Bronchial epithelial cell (primary cell): ENCODE results near the gene KCNH4. TPM values are rescaled to one million over a fixed set of nuclear protein-coding genes. Genes with fewer than 3 reads are reported as not detected.
"Not testable (repeated sequence)": the region's sequence is repeated elsewhere in the genome, so short reads cannot be mapped to it uniquely, and the experiment has no call there.

Experiments used
- DNase-seq: peaks from one replicate; pipeline ENCODE4 v3.0.0-alpha.2; 2010; ENCODE audit warnings: low read depth
- FAIRE-seq: peaks from 2 replicates; lab custom pipeline; 2011; peaks lifted over from hg19 to GRCh38; lab: Jason Lieb, UNC
- H3K27me3 ChIP-seq: 2 replicates; pipeline ENCODE4 v1.5.1; 2011; ENCODE audit warnings: low read length; ENCODE audit not compliant: control insufficient read depth, insufficient read depth
- H3K36me3 ChIP-seq: 2 replicates; pipeline ENCODE4 v1.5.1; 2011; ENCODE audit warnings: low read length; ENCODE audit not compliant: control insufficient read depth, insufficient read depth
- H3K4me3 ChIP-seq: 2 replicates; pipeline ENCODE4 v1.5.1; 2011; ENCODE audit warnings: mild to moderate bottlenecking, low read depth, low read length, control low read depth
- total RNA-seq: library from RNA; depleted of rRNA; stranded (reverse); fragments of >200 nt; gene quantifications from 2 replicates; pipeline ENCODE4 v1.2.1, GENCODE V29; 2014
- TF ChIP-seq, protein P1 (sequence below): IDR thresholded peaks from 2 replicates; pipeline ENCODE4 v1.5.1; 2011; ENCODE audit warnings: mild to moderate bottlenecking, moderate library complexity, low read length, control low read depth, inconsistent platforms; ENCODE audit not compliant: insufficient read depth, severe bottlenecking

The KCNH4 gene
- total RNA-seq, 1 donor from 2014 or later: not detected

DNA sequence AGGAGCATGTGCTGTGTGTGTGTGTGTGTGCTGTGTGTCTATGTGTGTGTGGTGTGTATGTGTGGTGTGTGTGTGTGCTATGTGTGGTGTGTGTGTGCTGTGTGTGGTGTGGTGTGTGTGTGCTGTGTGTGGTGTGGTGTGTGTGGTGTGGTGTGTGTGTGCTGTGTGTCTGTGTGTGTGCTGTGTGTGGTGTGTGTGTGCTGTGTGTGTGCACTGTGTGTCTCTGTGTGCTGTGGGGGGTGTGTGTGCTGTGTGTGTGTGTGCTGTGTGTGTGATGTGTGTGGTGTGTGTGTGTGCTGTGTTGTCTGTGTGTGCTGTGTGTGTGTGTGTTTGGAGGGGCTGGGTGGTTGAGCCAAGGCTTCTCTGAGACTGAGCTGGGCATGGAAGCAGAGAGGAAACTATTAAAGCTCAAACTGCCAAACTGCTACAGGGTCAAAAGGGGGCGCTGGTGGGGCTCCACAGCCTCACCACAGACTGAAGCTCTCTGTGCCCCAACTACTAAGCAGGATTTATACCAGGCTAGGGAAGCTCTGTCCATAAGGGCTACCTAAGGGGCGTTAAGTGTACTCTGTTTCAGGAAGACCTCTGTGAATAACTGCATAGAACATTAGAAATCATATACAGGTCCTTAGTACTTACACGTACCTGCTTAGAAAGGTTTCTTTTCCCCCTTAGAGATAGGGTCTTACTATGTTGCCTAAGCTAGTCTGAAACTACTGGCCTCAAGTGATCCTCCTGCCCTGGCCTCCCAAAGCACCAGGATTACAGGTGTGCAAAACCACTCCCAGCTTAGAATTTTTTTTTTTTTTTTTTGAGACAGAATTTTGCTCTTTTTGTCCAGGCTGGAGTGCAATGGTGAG lies 41.2 kb upstream of the KCNH4 start:
- H3K36me3 ChIP-seq: peaks cover 6% of the 10 kb centered on the region
- no peaks in the 10 kb centered on the region for H3K27me3 ChIP-seq
- TF ChIP-seq, protein P1, sequence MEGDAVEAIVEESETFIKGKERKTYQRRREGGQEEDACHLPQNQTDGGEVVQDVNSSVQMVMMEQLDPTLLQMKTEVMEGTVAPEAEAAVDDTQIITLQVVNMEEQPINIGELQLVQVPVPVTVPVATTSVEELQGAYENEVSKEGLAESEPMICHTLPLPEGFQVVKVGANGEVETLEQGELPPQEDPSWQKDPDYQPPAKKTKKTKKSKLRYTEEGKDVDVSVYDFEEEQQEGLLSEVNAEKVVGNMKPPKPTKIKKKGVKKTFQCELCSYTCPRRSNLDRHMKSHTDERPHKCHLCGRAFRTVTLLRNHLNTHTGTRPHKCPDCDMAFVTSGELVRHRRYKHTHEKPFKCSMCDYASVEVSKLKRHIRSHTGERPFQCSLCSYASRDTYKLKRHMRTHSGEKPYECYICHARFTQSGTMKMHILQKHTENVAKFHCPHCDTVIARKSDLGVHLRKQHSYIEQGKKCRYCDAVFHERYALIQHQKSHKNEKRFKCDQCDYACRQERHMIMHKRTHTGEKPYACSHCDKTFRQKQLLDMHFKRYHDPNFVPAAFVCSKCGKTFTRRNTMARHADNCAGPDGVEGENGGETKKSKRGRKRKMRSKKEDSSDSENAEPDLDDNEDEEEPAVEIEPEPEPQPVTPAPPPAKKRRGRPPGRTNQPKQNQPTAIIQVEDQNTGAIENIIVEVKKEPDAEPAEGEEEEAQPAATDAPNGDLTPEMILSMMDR: peak; percentile 72
- peak; percentile 70 for FAIRE-seq
- H3K4me3 ChIP-seq: no peak overlapping the region
- peak; percentile 30 for DNase-seq

DNA sequence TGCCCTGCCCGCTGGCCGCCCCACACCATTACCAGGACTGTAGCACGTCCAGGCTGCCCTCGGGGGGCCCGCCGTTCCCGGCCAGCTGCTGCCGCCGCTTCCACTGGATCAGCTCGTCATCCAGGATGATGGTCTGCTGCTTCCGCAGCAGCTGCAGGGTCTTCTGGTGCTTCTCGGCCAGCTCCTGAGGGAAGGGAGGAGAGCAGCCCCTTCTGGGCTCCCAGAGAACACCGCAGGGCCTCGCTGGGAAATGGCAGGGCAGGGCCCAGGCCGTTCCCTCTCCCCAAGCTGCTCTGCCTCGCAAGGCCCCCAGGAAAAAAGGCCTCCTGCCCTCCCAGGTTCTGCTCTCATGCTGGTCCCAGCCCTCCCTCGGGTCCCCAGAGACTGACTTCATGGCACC lies 38.3 kb upstream of the KCNH4 start:
- not testable (repeated sequence) for H3K27me3 ChIP-seq, H3K36me3 ChIP-seq, DNase-seq, FAIRE-seq, H3K4me3 ChIP-seq

DNA sequence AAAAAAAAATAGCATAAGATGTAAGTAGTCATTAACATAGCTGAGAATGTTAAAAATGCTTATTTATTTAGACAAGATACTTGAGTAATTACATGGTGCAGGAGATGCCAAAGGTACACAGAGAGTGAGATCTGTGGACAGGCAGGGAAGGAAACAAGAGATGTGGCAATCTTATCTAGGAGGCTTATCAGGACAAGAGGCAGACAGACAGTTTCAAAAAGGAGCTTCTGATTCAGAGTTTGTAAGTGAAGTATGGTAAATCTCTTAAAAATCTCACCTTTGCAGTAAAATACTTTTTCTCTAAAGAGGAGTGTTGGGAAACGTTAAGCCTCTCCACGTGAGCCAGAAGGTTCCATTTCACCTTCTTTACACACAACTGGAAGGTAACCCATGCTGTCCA lies 33.2 kb upstream of the KCNH4 start:
- H3K36me3 ChIP-seq: peaks cover 12% of the 10 kb centered on the region
- no peaks in the 10 kb centered on the region for H3K27me3 ChIP-seq
- DNase-seq: no peak
- TF ChIP-seq, protein P1: no peak
- no peak overlapping the region for H3K4me3 ChIP-seq
- FAIRE-seq: no peak

GRCh38 chr17:42212382-42212781 lies 31.4 kb upstream of the KCNH4 start:
- FAIRE-seq (no peak), DNase-seq (no peak)
- TF ChIP-seq, protein P1: no peak
- Histone ChIP-seq H3K27me3 (no peaks in the 10 kb centered on the region), H3K36me3 (peaks cover 9% of the 10 kb centered on the region), H3K4me3 (no peak overlapping the region)

- FAIRE-seq: peak; percentile 80
- not testable (repeated sequence) for H3K4me3 ChIP-seq, H3K36me3 ChIP-seq, DNase-seq, H3K27me3 ChIP-seq
These were observed 31.0 kb upstream of the KCNH4 start for GRCh38 chr17:42211921-42212341.

DNA sequence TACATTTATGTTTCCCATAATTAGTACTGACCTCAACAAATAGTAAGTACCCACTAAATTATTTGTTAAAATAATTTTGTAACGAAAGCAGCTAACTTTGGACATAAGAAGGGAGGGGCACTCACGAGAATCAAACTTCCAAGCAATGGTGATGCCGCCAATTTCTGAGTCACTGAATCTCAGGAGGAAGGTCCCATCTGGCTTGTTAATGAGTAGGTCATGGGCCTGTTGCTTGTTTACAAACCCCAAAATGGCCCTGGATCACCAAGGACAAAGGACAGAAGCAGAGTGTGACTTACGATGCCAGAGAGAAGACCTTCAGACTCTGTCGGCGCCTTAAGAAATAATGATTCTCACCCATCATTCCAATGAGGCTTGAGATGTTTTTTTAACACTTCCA lies 29.1 kb upstream of the KCNH4 start:
- TF ChIP-seq, protein P1: no peak

DNA sequence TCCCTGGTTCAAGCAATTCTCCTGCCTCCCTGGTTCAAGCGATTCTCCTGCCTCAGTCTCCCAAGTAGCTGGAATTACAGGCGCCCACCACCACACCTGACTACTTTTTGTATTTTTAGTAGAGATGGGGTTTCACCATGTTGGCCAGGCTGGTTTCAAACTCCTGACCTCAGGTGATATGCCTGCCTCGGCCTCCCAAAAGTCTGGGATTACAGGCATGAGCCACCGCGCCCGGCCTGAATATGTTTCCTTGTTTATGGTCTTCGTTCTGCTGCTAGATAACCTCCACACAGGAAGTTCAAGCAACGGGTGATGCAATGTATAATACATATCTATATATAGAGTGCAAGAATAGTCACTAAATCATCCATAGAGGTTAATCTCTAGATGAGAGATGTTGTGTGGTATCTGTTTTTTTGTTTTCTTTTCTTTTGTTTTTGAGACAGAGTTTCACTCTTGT lies 25.2 kb upstream of the KCNH4 start:
- not testable (repeated sequence) for FAIRE-seq, H3K4me3 ChIP-seq, DNase-seq, H3K27me3 ChIP-seq, H3K36me3 ChIP-seq

More for the DNA sequence above, 29.1 kb upstream of the KCNH4 start:
- H3K27me3 ChIP-seq: no peaks in the 10 kb centered on the region
- peaks cover 7% of the 10 kb centered on the region for H3K36me3 ChIP-seq
- DNase-seq (no peak), FAIRE-seq (no peak)
- H3K4me3 ChIP-seq: no peak overlapping the region
